T-helper 2 cell treated with Interferon-gamma antibody and Interleukin-4, amounts not matched to agents 5 μg/mL and 100 μg/mL, for 36 hours (primary cell): ENCODE results near the gene SPATA31D1.

ENCODE experiments used
- DNase-seq: peaks from one replicate; pipeline ENCODE4 v3.0.0; 2021; ENCODE audit warnings: low spot score
- H3K27ac Mint-ChIP-seq: one replicate; pipeline ENCODE4 v1.8.0; 2021; ENCODE audit warnings: mild to moderate bottlenecking, mixed read lengths
- H3K27me3 Mint-ChIP-seq: one replicate; pipeline ENCODE4 v1.8.0; 2021; ENCODE audit warnings: low read depth, mixed read lengths
- H3K36me3 Mint-ChIP-seq: one replicate; pipeline ENCODE4 v1.8.0; 2021; ENCODE audit warnings: low read depth, mixed read lengths
- H3K4me1 Mint-ChIP-seq: one replicate; pipeline ENCODE4 v1.8.0; 2021; ENCODE audit warnings: low read depth, mixed read lengths
- H3K4me3 Mint-ChIP-seq: one replicate; pipeline ENCODE4 v1.8.0; 2022; ENCODE audit warnings: mild to moderate bottlenecking, moderate library complexity, mixed read lengths
- H3K9me3 Mint-ChIP-seq: one replicate; pipeline ENCODE4 v1.8.0; 2021; ENCODE audit warnings: mixed read lengths

SPATA31D1 gene

DNA sequence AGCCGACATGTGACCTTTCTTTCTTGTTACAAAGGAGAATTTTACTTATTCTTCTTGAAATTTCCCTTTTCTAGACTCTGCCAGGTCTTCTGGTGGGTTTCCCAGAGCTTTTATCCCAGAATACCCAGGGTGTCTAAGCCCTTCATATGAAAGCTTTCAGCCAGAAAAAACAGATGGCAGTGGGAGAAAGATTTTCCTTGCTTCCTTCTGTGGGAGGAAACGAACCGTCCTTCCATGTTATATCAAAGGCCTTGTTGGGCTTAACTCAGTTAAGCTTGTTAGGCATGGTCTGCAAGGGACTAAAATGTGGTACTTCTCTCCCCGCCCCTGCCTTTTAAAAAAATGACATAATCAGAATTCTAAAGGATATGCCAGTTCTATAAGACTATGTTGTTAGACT lies 47.5 kb downstream of the SPATA31D1 start:
- Mint-ChIP-seq H3K27ac (no peak overlapping the region), H3K9me3 (no peaks in the 10 kb centered on the region), H3K4me1 (no peaks in the 10 kb centered on the region), H3K36me3 (no peaks in the 10 kb centered on the region), H3K4me3 (no peak overlapping the region), H3K27me3 (no peaks in the 10 kb centered on the region)
- no peak for DNase-seq

DNA sequence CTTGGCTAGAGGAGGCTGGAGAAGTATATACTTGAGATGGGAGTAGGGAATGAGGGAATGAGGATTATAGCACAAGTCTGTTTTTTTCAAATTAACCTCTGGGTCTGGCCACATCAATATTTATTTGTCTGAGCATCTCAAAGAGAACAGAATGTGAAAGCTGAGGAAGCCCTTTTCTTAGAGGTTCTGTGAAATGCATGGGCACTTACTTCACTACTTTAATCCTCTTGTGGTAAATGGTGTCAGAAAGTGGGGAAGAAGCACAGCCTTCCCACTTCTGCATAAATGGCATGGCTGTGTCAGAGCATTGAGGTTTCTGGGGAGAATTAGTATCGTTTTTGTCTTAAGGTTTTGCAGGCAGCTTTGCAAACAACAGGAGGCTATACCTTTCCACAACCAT lies 48.6 kb downstream of the SPATA31D1 start:
- Mint-ChIP-seq H3K36me3 (no peaks in the 10 kb centered on the region), H3K4me1 (no peaks in the 10 kb centered on the region), H3K27me3 (no peaks in the 10 kb centered on the region), H3K4me3 (no peak overlapping the region), H3K27ac (no peak overlapping the region), H3K9me3 (no peaks in the 10 kb centered on the region)
- DNase-seq, result no peak

DNA sequence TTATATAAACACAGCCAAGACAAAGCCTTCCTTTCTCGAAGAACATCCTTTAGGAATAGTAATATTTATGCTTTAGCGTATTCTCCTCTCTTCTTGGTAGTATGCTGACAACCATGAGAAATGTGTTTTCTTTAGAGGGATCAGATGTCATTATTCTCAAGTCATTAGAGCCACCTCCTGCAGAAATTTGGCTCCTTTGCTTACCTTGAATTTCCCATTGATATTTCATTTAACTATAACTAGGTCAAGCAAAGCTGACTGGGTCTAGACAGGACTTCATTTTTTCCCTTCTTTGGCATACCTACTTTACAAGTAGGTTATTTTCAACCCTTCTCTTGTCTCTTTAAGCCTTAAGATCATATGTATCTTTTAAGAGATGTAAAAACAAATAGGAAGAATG lies 50.3 kb downstream of the SPATA31D1 start:
- Mint-ChIP-seq H3K9me3 (no peaks in the 10 kb centered on the region), H3K27ac (no peak overlapping the region), H3K4me1 (no peaks in the 10 kb centered on the region), H3K36me3 (no peaks in the 10 kb centered on the region), H3K4me3 (no peak overlapping the region), H3K27me3 (no peaks in the 10 kb centered on the region)
- no peak for DNase-seq
